ENCODE results near the gene SEMA4C. TPM values are rescaled to one million over a fixed set of nuclear protein-coding genes. Genes with fewer than 3 reads are reported as not detected.

The SEMA4C gene
- total RNA-seq, 1 experiment from 2014 or later, result 21.1 TPM

DNA sequence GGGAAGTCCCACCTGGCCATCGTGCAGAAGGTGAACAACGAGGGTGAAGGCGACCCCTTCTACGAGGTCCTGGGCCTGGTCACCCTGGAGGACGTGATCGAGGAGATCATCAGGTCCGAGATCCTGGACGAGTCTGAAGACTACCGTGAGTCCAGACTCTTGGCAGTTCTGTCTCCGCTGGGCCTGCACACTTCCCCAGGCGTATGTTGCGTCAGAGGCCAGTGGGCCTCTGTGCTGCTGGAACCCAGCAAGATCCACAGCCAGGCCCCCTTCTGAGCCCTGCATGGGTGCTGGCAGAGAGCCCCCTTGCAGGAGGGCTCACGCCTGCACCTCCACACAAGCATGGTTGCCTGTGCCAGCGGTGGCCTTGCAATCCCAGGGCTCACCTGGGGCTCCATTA, 44.8 kb downstream of the SEMA4C start:
- no peak for DNase-seq (ENCODE audit: extremely low read depth, low read depth)

- no peak for DNase-seq (ENCODE audit: extremely low read depth, low read depth)
These were observed 45.6 kb downstream of the SEMA4C start for GRCh38 chr2:96824079-96824870.

- DNase-seq (ENCODE audit: extremely low read depth, low read depth), result no peak
These were observed 46.7 kb downstream of the SEMA4C start for GRCh38 chr2:96823198-96823597.

DNA sequence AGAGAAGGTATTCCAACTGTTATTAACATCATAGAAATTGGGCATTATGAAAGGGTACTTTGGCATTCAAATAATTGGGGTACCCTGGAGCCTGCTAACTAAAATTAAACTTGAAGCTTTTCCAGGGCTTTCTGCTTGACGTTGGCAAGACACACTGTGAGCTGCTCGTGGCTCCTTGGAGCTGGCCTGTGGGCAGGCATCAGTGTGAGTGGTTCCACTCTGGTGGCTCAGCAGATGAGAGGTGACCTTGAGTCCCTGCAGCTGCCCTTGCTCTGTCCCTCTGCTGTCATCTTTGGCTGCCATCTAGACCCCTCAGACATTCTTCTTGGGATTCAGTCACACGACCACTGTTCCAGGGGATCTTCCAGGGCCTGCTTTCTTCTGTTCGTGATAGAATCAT, 47.1 kb downstream of the SEMA4C start:
- DNase-seq (ENCODE audit: extremely low read depth, low read depth), result no peak

- DNase-seq (ENCODE audit: extremely low read depth, low read depth), result no peak
These were observed 48.7 kb downstream of the SEMA4C start for GRCh38 chr2:96821113-96821675.

GRCh38 chr2:96819876-96820511, 49.9 kb downstream of the SEMA4C start:
- DNase-seq (ENCODE audit: extremely low read depth, low read depth), result no peak

- no peak for DNase-seq (ENCODE audit: extremely low read depth, low read depth)
These were observed 50.6 kb downstream of the SEMA4C start for GRCh38 chr2:96819128-96819875.

DNA sequence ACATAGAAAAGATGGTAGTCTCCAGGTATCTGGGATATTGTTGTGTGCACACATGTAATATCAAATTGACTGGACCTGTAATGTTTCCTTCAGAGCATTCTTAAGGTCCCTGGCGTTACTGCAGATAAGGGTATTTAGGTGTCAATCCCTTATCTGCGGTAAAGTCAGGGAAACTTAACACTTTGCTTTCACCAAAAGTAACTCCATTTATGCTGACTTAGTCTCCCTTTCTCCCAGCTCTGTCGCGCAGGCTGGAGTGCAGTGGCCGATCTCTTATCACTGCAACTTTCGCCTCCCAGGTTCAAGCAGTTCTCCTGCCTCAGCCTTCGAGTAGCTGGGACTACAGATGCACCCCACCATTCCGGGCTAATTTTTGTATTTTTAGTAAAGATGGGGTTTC, 52.0 kb downstream of the SEMA4C start:
- no peak for DNase-seq (ENCODE audit: extremely low read depth, low read depth)

DNA sequence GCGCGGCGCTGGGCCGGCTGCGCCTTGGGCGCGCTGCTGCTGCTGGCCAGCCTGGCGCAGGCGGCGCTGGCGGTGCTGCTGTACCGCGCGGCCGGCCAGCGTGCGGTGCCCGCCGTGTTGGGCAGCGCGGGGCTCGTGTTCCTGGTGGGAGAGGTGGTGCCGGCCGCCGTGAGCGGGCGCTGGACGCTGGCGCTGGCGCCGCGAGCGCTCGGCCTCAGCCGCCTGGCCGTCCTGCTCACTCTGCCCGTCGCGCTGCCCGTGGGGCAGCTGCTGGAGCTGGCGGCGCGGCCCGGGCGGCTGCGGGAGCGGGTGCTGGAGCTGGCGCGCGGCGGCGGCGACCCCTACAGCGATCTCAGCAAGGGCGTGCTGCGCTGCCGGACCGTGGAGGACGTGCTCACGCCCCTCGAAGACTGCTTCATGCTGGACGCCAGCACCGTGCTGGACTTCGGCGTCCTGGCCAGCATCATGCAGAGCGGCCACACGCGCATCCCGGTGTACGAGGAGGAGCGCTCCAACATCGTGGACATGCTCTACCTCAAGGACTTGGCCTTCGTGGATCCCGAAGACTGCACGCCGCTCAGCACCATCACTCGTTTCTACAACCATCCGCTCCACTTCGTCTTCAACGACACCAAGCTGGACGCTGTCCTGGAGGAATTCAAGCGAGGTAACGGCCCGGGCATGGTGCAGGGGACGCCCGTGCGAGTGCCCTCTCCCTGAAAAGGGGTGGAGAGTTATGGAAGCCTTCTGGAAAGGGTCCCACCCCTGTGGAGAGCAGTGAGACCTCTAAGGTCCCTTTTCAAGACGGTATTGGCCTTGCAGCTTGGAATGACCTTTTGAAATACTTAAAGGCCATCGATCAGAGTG, 52.8 kb downstream of the SEMA4C start:
- DNase-seq (ENCODE audit: extremely low read depth, low read depth), result no peak

GRCh38 chr2:96816127-96816835, 53.6 kb downstream of the SEMA4C start, which contains the start of gene CNNM3:
Gene CNNM3, plus strand, starts transcription at chr2:96816268. Its CDS starts 10 bp downstream, at chr2:96816278.
- peak; percentile 92 for DNase-seq (ENCODE audit: extremely low read depth, low read depth)

- no peak for DNase-seq (ENCODE audit: extremely low read depth, low read depth)
These were observed 54.4 kb downstream of the SEMA4C start for GRCh38 chr2:96815326-96816126.

- no peak for DNase-seq (ENCODE audit: extremely low read depth, low read depth)
These were observed 56.2 kb downstream of the SEMA4C start for GRCh38 chr2:96813656-96814055.

DNA sequence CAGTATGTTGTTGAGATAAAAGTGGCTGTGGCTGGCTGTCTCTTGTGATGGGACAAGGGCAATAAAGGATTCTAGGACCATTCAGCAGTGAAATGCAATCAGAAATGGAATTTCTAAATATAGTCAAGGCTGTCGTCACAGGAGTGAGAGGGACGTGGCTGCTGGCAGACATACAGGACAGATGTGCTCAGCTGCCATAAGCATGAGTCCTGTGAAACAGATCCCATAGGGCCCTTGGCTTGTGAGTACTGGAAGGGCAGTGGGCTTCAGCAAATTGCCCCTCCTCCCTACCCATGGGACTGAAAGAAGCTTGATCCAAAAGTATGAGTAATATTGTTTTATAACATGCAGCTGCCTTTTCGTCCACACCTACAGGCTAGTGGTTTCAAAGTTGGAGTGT, 58.0 kb downstream of the SEMA4C start:
- DNase-seq (ENCODE audit: extremely low read depth, low read depth), result no peak

DNA sequence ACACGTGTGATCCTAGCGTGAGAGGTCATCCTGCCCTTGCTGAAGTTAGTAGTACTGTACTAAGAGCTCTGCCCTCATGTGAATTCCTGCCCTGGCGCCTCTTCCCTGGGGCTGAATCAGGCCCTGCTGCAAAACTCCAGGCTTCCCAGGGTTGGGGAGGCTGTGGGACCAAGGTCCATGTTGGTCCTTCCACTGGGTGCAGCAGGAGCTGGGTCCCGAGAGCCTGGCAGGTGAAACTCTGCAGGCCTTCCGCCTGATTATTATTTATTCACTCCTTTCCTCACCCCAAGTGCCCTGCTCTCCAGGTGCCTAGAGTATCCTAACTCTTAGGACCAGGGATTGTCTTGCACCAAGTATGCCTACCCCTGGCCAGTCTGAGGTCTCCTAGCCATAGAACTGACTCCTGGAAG, 59.1 kb downstream of the SEMA4C start:
- DNase-seq (ENCODE audit: extremely low read depth, low read depth), result no peak

DNA sequence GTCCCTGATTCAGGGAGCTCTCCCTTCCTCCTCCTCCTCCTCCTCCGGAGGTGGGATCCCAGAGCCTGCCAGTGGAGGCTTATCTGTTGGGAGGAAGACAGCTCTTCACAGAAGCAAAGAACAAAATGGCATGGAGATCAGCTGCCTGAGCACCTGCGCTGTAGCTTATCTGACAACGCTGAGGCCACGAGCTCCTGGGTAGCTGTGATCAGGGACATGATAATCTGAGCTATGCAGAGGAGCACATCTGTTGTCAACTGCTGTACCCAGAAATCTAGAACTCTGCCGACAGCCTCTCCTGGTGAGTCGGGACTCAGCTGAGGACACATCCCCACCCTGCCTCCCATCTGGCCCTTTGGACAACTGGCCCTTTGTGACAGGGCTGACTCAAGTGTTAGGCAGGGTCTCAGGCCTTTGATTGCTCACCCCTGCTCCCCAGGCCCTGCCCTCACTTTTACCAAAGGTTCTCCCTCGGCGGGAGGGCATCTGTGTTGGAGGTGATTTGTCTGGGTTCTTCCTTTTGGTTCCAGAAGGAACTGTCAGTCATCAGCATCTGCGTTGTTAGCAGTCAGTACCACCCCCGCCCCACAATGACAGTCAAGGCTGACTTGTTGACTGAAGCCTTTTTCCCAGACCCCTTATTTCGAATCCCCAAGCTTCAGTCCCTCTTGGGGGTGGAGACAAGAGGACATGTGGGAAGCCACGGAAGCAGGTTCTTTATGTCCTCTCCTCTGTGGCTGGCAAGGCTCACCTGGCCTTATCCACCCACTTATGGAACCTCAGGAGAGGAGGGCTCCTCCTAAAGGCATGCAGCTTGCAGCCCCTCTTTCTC, 59.7 kb downstream of the SEMA4C start:
- no peak for DNase-seq (ENCODE audit: extremely low read depth, low read depth)

Measured in NCI-H460 (cell line).